ENCODE measurements around the gene ROPN1L.
A peak's percentile ranks its signal among the peaks of the same experiment; 100 is the strongest.
"Not testable (repeated sequence)": the region's sequence is repeated elsewhere in the genome, so short reads cannot be mapped to it uniquely, and the experiment has no call there.

ROPN1L gene

DNA sequence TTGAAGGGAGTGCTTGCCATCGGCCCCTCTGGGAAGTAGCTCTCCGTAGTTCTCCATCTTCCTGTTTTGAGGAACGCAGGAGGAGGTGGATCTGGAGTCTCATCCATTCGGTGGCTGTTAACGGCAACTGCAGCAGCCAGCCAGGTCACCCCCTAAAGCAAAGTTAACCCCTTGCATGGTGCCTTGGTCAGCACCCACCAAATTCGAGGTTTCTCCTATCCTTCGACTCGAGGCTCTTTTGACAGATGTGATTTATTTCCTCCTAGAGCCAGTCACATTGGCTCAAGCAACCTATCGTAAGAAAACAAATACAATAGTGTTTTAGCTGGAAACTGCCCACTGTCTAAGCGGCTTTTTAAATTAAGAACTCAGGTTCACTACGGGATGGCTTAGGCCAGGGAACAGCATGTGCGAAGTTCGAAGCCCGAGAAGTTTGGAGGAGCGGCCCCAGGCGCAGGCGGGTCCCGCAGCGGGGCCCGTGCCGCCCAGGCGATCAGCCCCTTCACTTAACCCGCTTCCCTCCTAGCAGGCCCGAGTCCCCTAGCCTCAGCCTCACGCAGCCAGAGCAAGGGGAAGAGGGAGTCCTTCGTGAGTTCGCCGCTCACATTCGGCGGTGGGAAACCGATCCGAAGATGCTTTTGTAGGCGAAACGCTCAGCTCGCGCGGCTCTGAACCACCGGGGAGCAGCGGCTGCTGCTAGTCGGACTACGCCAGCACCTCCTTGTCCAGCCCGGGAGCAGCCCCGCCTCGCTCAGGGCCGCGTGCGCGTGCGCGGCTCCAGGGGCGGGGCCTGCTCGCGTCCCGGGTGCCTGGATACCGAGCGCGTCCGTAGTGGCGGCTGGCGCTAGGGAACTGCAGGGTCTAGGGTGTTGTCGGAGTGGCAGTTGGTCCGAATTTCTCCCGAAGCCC lies at the start of gene ROPN1L:
ROPN1L (plus strand) TSS at position 797 of the 909 bp plus-strand sequence. CDS start 289 bp downstream, outside the sequence.
- peak; percentile 84 for DNase-seq (ENCODE audit: low spot score)

DNA sequence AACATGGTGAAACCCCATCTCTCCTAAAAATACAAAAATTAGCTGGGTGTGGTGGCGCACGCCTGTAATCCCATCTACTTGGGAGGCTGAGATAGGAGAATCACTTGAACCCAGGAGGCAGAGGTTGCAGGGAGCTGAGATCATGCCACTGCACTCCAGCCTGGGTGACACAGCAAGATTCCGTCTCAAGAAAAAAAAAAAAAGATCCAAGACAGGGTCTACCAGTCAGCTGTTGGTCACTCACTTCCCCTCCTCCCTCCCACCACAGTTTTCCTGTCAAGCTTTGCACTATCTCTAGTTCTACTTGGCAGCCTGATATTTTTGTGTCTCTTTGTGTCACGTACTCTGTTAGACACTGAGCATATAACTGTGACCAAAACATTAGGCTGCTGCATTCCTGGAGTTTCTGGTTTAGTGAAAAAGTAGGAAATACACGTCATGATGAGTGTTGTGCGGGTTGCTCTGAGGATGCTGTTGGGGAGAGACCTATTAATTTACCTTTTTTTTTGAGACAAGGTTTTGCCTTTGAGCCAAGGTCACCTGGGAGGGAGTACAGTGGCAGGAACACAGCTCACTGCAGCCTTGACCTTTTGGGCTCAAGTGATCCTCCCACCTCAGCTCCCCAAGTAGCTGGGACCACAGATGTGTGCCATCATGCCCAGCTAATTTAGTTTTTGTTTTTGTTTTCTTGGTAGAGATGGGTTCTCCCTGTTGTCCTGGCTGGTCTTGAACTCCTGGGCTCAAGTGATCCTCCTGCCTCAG lies 48.9 kb upstream of the ROPN1L start:
- not testable (repeated sequence) for DNase-seq (ENCODE audit: low spot score)

DNA sequence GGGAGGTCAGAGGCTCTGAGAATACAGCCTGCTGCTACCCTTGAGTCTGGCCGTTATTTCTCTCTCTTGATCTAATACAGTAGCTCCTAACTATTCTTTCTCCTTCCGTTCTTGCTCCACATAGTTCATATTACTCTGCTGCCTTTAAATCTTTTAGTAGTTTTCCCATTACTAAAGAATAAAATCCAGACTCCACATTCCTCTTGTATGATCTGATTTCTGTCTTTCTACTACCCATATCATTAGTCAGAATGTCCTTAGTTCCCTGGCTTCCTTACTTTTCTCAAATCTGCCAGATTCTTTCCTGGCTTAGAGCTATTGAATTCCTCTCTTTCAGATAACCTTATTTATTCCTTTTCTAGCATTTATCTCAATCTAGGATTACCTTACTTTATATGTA lies 48.2 kb upstream of the ROPN1L start:
- DNase-seq (ENCODE audit: low spot score) = no peak

DNA sequence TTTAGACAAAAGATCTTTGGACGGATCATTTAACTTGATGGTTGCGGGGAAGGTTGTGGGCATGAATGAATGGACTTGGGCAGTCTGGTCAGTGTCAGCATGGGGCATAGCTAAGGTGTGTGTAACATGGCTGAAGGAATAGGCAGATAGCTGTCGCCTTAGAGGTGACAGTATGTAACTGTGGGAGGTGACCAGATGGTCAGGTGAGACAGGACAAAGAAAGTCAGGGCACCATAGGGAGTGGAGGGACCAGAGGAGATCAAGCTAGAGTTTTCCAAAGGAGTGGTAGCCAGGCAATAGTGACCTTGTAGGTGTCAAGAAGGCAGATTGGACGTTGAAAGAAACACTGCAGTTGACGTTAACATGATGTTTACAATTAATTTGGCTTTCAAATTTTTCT lies 45.1 kb upstream of the ROPN1L start:
- DNase-seq (ENCODE audit: low spot score) = no peak

DNA sequence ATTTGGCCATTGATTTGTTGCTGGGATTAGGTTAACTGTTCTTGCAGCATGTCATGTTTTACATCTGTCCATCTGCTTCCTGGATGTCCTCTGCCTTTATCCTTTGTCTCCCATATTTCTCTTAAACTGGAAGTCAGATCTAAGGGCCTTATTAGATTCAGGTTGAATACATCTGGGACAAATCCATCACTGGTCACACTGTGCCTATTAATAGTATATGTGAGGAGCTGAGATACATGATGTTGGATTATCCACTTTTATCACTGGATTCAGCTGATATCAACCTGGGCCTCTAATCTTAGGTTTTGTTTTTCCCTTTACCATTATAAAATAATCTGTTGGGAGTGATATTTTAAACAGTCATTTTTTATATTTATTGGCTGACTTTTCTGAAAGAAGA lies 41.8 kb upstream of the ROPN1L start:
- DNase-seq (ENCODE audit: low spot score) = no peak

DNA sequence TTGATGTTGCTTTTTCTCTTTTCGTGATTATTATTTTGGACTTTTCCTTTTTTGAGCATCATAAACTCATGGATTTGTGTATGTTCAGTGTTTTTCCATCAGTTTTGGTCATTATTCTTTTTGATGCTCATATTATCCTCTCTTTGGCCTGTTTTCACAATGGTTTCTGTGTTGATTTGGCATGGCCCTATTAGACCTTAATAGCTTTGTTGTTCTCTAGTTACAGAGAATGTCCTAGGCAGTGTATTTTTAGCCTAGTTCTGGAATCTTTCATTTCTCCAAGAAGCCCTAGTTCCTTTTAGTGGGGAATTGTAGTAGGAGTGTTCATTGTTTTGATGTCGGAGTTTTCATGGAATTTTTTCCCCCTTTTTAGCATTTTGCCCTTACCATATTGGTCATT lies 41.3 kb upstream of the ROPN1L start:
- DNase-seq (ENCODE audit: low spot score) = no peak

DNA sequence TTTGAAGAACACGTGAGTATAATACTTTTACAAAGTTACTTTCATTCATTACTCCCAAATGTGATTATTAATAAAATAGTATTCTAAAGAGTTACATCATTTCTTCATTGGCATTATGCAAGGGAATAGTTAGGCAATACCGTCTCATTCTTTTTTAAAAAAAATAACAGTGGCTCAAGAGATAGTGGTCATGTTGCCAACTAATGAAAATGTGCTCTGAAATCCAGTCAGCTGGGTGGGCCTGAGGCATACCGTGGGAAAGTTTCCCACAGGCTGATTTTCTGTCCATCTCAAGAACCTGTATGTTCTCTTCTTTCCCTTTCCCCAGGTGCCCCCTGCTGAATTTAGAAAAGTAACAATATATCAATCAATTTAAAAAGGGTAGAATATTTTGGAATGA lies 40.8 kb upstream of the ROPN1L start:
- no peak for DNase-seq (ENCODE audit: low spot score)

DNA sequence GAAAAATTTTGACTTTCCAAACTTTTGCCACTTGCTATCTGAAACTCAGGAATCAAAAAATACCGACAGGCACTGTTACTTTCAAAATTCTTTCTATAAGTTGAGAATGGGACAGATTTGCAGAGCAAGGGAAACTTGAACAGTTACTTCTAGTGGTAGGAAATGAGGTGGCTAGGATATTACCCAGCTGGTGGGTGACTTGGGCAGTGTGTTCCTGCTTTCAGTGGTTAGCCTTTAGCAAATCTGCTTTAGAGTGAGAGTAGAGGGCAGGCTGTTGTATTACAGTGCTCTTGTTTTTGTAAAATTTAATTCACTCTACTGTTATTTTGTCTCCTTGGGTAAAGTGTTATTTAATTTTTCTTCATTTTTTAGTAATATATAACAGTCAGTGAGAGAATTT lies 40.2 kb upstream of the ROPN1L start:
- DNase-seq (ENCODE audit: low spot score) = no peak

DNA sequence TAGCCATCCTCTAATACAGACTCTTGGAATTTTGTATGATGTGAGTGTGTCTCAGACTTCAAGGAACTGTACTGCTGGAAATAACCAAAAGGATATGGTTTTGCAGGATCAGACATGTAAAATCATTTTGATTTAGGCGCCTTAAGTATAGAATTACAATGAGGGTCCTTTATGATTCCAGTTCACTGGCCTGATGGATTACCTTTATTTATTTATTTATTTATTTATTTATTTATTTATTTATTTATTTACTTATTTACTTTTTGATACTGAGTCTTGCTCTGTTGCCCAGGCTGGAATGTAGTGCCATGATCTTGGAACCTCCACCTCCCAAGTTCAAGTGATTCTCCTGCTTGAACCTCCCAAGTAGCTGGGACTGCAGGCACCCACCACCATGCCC lies 37.9 kb upstream of the ROPN1L start:
- no peak for DNase-seq (ENCODE audit: low spot score)

DNA sequence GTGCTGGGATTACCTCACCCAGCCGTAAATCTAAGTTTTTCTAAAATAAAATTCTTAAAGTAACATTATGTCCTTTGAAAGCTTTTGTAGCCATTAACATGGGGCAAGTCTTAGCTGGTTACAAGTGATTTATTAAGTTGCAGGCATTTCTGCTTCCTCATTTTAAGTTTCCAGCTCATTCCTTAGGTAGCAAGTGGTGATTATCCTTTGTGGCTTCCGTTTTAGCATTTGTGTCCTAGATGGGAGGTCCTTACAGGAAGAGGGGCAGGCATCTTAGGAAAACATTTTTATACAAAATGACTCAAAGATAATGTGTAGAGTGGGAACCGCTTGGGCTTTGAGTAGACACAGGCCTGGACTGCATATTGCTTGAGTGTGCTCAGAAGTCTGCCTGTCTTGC lies 35.0 kb upstream of the ROPN1L start:
- no peak for DNase-seq (ENCODE audit: low spot score)

DNA sequence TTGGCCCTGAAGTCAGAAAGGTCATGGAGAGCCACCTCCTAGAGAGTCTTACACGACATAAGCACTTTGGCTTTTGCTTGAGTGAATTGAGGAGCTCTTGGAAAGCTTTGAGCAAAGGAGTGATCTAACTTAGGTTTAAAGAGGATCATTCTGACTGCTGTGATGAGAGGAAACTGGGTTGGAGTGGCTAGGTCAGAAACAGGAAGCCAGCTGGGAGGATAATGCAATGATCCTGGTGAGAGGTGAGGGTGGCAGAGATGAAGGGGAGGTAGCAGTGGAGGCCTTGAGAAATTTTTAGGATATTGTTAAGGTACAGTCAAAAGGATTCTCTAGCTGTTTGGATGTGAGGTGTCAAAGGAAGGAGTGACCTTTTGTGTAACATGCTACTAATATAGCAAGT lies 32.2 kb upstream of the ROPN1L start:
- no peak for DNase-seq (ENCODE audit: low spot score)

DNA sequence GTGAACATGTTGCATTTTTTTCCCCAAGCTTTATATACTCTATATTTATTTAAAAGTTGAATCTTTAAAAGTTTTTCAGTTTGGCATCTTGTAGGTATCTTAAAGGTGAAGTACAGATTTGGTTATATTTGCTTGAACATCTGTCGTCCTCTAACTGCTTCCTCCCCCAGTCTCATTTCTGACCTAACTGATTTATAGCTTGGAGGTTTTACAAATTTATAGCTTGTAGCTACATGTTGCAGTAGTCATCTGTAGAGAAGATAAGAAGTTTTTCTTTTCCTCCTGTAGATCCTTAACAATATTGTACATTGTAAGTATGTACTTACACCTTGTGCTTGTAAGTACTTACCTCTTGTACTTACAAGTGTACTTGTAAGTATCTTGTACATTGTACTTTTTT lies 31.0 kb upstream of the ROPN1L start:
- no peak for DNase-seq (ENCODE audit: low spot score)

DNA sequence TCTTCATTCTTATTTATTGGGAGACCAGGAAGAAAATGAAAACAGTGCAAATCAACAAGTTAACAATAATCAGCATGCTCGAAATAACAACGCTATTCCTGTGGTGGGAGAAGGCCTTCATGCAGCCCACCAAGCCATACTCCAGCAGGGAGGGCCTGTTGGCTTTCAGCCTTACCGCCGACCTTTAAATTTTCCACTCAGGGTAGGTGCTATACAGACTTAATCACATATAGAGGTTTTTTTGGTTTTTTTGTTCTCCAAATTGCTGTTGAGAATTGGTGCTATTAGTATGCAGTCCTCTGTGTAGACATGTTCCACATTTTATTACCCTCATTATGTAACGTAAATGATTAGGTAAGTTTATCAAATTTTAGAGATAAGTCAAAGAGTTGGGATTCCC lies 30.3 kb upstream of the ROPN1L start:
- DNase-seq (ENCODE audit: low spot score) = no peak

DNA sequence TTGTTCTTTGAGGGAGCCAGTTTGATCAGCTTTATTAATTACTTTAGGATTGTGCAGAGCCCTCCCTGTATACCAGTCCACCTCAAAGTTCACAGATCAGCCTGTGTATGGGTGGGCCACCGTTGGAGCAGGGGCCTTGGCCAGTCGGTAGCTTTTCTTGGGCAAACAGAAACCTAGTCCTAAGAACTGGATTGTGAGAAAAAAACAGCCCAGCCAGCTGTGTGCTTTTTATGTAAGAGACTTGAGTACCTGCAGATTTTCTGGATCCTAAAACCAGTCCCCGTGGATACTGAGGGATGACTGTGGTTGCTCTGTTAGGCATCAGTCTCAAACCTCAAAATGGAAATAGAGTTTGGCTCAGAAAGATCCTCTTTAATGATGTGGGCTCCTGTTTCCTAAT lies 24.8 kb upstream of the ROPN1L start:
- no peak for DNase-seq (ENCODE audit: low spot score)

DNA sequence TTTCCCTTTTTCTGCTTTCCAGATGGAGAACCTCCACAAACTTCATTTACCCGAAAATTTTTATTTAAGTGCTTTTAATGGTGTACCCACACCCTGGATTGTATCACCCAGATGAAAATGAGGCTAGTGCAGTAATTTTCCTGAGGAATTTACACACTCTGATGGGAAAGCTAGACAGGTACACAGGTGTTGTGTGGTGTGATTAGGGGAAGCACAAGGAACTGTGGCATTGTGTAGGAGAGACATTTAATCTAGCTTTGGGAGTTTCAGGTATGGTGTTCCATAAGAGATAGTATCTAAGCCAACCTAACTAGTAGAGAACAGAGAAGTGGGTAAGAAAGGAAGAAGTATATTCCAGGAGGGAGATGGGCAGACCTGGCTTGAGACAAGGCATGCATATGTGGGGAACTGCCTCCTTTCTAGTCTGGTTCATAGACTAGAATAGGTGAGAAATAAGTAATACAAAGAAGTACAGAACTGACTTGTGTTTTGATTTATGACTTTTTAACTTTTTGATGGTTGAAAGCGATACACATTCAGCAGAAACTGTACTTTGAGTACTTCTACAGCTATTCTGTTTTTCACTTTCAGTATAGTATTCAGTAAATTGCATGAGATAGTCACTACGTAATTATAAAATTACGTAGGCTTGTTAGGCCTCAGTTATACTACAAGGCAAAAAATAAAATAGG lies 22.9 kb upstream of the ROPN1L start:
- DNase-seq (ENCODE audit: low spot score) = no peak

DNA sequence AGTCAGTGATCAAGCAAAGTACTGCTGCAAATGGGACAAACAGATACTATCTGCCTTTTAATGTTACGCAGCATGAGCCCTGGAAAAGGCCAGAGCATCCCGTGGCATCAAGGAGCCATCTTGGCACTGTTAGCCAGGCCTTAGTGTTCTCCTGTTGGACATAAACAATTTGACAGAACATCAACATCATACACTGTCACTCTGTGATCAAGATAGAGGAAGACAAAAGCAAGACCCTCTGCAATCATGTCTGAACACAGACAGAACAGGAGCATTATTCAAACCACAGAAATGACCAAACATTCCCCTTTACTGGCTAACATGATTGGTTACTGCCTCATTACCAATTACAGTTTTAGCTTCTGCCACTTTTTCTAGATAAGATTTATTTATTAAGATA lies 21.2 kb upstream of the ROPN1L start:
- no peak for DNase-seq (ENCODE audit: low spot score)

DNA sequence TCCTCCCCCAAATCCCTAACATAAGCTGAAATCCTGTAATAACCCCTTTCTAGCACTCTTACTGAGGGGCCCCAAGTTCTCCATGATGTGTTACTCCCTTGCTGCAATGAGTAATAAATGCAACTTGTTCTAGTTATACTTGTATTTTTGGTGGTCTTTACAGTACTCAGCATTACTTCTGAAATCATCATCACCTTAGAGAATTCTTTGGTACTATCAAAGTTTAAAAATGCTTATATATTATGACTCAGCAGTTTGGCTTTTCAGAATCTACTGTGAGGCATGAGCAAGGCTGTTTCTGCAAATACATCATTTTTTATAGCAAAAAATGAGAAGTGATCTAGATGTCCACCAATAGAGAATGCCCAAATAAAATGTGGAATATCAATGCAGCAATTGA lies 20.7 kb upstream of the ROPN1L start:
- DNase-seq (ENCODE audit: low spot score) = no peak

DNA sequence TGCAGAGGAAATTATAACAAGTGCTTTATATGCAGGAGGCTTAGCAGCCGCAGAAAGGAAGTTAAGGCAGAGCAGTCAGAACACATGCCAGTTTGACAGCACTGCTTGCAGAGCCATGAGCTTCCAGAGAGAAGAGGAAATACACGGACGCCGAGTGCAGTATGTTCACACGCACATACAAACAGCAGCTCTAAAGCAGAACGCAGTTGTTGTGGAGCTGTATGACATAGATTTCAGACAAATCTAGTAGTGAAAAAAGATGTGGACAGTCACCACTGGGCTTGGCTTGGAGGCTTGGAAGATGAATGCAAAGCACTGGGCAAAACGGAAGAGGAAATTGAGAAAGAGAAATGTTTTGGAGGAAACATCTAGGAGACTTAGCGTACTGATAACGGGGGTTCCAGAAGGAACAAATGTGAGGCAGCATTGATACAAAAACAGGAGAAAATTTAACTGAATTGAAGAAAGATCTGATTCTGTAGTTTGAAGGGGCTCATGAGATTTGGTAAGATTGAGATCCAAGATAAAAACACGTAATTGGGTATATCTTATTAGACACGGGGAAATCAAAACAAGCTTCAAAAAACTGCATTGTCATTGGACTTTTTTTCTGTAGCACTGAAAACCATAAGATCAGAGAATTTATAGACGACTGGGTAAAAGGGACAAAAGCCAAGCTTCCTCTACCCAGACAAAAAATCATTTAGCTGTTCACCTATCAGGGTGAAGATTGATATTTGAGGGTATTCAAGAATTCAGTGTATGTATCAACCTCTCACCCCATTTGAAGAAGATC lies 19.6 kb upstream of the ROPN1L start:
- no peak for DNase-seq (ENCODE audit: low spot score)

DNA sequence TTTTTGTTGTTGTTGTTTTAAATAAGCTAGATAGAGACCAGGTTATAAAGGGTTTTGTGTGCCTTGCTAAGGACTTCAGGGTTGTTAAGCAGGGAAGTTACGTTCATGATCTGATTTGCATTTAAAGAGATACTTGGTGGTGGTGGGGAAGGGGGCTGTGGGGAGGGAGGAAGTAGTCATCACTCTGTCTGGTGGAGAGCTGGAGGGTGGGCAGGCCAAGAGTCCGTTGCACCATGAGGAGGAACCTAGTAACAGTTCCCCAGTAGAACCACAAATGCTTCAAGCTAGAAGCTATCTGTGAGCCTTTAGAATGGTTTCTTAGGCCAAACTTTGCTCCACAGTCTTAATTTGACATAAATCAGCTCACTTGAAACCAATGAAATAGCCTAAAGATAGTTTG lies 18.7 kb upstream of the ROPN1L start:
- DNase-seq (ENCODE audit: low spot score) = no peak

DNA sequence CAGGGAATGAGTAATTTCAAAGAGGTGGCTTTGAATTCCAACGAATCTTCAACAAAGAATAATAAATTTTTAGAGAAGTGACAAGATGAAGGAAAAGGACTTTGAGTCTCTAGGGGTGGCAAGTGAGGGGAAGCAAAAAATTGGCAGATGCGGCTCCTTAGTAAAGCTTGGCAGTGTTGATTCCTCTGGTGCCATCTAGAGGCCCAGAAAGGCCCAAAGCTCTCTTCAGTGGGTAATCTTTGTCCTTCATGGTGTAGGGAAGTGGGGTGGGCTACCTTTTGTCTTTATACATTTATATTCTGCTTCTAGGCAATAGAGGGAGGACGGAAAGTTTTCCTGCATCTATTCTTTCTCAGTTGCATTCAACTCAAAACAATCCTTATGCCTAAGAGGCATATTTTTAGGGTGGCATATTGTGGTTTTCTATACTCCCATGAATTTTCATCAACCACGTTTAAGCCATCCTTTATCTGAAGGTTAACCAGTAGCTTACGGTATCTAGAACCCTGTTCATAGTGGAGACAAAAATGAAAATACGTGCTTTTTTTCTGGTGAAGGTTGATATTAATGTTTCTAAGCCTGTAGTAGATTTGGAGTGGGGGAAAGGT lies 17.5 kb upstream of the ROPN1L start:
- peak; percentile 41 for DNase-seq (ENCODE audit: low spot score)

DNA sequence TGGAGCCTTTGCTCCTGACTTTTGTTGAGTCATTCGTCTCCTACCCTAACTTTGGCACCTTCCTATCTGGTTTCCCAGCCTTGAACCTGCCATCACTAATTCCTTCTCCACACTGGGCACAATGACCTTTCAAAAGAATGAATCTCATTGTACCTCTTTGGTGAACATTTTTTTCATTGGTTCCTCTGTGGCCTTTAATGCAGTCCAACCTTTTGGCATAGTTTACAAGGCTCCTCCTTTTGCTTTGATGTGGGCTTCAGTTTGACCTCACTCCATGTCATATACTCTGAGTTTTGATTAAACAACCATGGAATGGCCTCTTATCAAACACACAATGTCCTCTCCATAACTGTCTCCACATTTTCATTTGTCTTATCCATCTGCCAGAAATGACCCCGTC lies 14.5 kb upstream of the ROPN1L start:
- DNase-seq (ENCODE audit: low spot score) = peak; percentile 86

DNA sequence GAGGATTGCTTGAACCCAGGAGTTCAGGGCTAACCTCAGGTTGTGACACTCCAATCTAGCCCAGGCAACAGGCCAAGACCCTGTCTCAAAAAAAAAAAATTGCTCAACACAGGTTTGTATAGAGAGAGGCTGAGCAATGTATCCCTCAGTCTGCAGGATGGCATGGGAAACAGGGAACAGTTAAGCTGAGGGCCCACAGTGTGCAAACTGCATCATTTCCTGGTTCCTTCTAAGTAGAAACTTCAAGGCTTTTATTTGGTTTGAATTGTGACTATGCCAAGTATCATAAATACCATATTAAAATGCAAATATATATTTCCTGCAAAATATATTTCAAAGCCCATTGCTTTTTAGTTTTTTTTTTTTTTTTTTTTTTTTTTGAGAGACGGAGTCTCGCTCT lies 13.7 kb upstream of the ROPN1L start:
- no peak for DNase-seq (ENCODE audit: low spot score)

All from SW480 (cell line).